HepG2 (cell line): ENCODE measurements around the gene AGTRAP. TPM values are rescaled to one million over a fixed set of nuclear protein-coding genes. Genes with fewer than 3 reads are reported as not detected.

ENCODE experiments used
- ATAC-seq: fragments of 200-7000 bp; cut with Tn5 transposase; 3 replicates; pipeline ENCODE4 v1.9.1; 2020; ENCODE audit warnings: mild to moderate bottlenecking, moderate library complexity
- BruUV-seq: library from RNA; stranded (reverse); fragments of 400-500 nt; replicated peaks from 2 replicates; lab custom pipeline; 2021; lab: Mats Ljungman, UMichigan
- CTCF ChIA-PET: fragments of 300-600 bp; formaldehyde crosslinking; extraction: SDS; loops from one replicate; lab custom pipeline; 2021; ENCODE audit warnings: low total read pairs, inconsistent platforms, low intra/inter-chr PET ratio; lab: Yijun Ruan, JAX
- POLR2A ChIA-PET: fragments of 350-600 bp; sonication (Branson Sonifier 250); formaldehyde crosslinking; loops from one replicate; lab custom pipeline; 2020; ENCODE audit warnings: antibody characterized with exemption, inconsistent platforms; lab: Yijun Ruan, JAX
- DNase-seq: peaks from one replicate; pipeline ENCODE4 v3.0.0-alpha.2; 2015; ENCODE audit warnings: low spot score
- FAIRE-seq: peaks from 3 replicates; lab custom pipeline; 2011; peaks lifted over from hg19 to GRCh38; lab: Jason Lieb, UNC
- H2AFZ ChIP-seq: one replicate; pipeline ENCODE4 v1.6.1; 2011; ENCODE audit warnings: low read length, inconsistent platforms
- H3K27ac ChIP-seq: fragments of 300-600 bp; 3 replicates; pipeline ENCODE4 v1.8.0; 2011; ENCODE audit warnings: mixed run types, mild to moderate bottlenecking, mixed read lengths, low read length, inconsistent platforms; ENCODE audit not compliant: insufficient read depth; ENCODE audit errors: extremely low read length
- H3K27me3 ChIP-seq, 2 experiments: fragments of 200-600 bp in 1 of 2; 2 replicates in 1 of 2; 3 replicates in 1 of 2; pipeline versions ENCODE4 v1.6.0 to v1.8.0; 2011; ENCODE audit warnings: low read length in 2 of 2, mild to moderate bottlenecking in 2 of 2, moderate library complexity in 2 of 2, inconsistent platforms in 1 of 2; ENCODE audit not compliant: insufficient read depth in 2 of 2, control insufficient read depth in 1 of 2
- H3K36me3 ChIP-seq, 2 experiments: fragments of 200-600 bp in 1 of 2; replicated peaks in 1 of 2; 2 replicates in 1 of 2; 3 replicates in 1 of 2; pipeline versions ENCODE4 v1.5.1 to v1.8.0; 2011; ENCODE audit warnings: low read length in 2 of 2, inconsistent platforms in 1 of 2; ENCODE audit not compliant: insufficient read depth in 2 of 2, control insufficient read depth in 1 of 2
- H3K4me1 ChIP-seq: 2 replicates; pipeline ENCODE4 v1.5.1; 2012; ENCODE audit warnings: low read length, inconsistent platforms; ENCODE audit not compliant: insufficient read depth
- H3K4me2 ChIP-seq: 2 replicates; pipeline ENCODE4 v1.6.0; 2011; ENCODE audit warnings: low read depth, low read length, inconsistent platforms
- H3K4me3 ChIP-seq, 3 experiments: fragments of 200-600 bp in 1 of 3; sonication (generic), shearing (Covaris generic) in 1 of 3; replicated peaks in 1 of 3; 2 replicates each; pipeline ENCODE4 v1.5.1; 2011 to 2016; ENCODE audit warnings: low read length in 3 of 3, inconsistent platforms in 2 of 3, low read depth in 2 of 3, mild to moderate bottlenecking in 2 of 3, control low read depth in 1 of 3, mixed read lengths in 1 of 3; ENCODE audit not compliant: insufficient read depth in 1 of 3
- H3K79me2 ChIP-seq: one replicate; pipeline ENCODE4 v1.6.1; 2011; ENCODE audit warnings: low read length, inconsistent platforms; ENCODE audit not compliant: insufficient read depth
- H3K9ac ChIP-seq: 2 replicates; pipeline ENCODE4 v1.6.0; 2011; ENCODE audit warnings: mild to moderate bottlenecking, low read depth, low read length, inconsistent platforms; ENCODE audit not compliant: insufficient read depth
- H3K9me3 ChIP-seq: 2 replicates; pipeline ENCODE4 v1.5.1; 2012; ENCODE audit warnings: mild to moderate bottlenecking, low read length
- H4K20me1 ChIP-seq: 2 replicates; pipeline ENCODE4 v1.6.0; 2011; ENCODE audit warnings: inconsistent platforms, mild to moderate bottlenecking, low read length, moderate library complexity; ENCODE audit not compliant: insufficient read depth
- FOXA3 ChIP-seq: IDR thresholded peaks from 2 replicates; pipeline ENCODE4 v1.6.1; 2016; ENCODE audit warnings: missing genetic modification reagents, missing compliant biosample characterization
- HCFC1 ChIP-seq: fragments of 150-350 bp; IDR thresholded peaks from 2 replicates; pipeline ENCODE4 v1.6.1; 2014; ENCODE audit warnings: low read depth, low read length
- KAT7 ChIP-seq: IDR thresholded peaks from 2 replicates; pipeline ENCODE4 v1.6.1; 2018; ENCODE audit warnings: borderline replicate concordance, missing compliant biosample characterization
- KDM5B ChIP-seq: sonication (generic); formaldehyde crosslinking; IDR thresholded peaks from 2 replicates; pipeline ENCODE4 v1.4.0; 2020; ENCODE audit warnings: missing genetic modification reagents, mild to moderate bottlenecking, borderline replicate concordance
- KLF9 ChIP-seq: IDR thresholded peaks from 2 replicates; pipeline ENCODE4 v1.6.1; 2016; ENCODE audit warnings: low read depth
- MAFF ChIP-seq: IDR thresholded peaks from 2 replicates; pipeline ENCODE4 v1.6.1; 2011; ENCODE audit warnings: low read depth, low read length, improper control_type of control experiment
- NFKB2 ChIP-seq: sonication (generic); formaldehyde crosslinking; IDR thresholded peaks from 2 replicates; pipeline ENCODE4 v1.4.0; 2020; ENCODE audit warnings: missing genetic modification reagents, borderline replicate concordance
- PCBP1 ChIP-seq: fragments of 200-400 bp; formaldehyde crosslinking; IDR thresholded peaks from 2 replicates; pipeline ENCODE4 v1.6.1; 2017; ENCODE audit warnings: mild to moderate bottlenecking, low read depth, low read length, borderline replicate concordance
- RBFOX2 ChIP-seq: fragments of 200-400 bp; formaldehyde crosslinking; IDR thresholded peaks from 2 replicates; pipeline ENCODE4 v1.6.1; 2017; ENCODE audit warnings: low read depth, mild to moderate bottlenecking, low read length
- SNRNP70 ChIP-seq: fragments of 200-400 bp; formaldehyde crosslinking; IDR thresholded peaks from 2 replicates; pipeline ENCODE4 v1.6.1; 2017; ENCODE audit warnings: mild to moderate bottlenecking, low read depth, low read length, moderate library complexity
- SYNCRIP ChIP-seq: fragments of 200-400 bp; formaldehyde crosslinking; IDR thresholded peaks from 2 replicates; pipeline ENCODE4 v1.6.1; 2018; ENCODE audit warnings: mild to moderate bottlenecking, low read depth, low read length; ENCODE audit not compliant: insufficient read depth
- U2AF2 ChIP-seq: fragments of 200-400 bp; formaldehyde crosslinking; IDR thresholded peaks from 2 replicates; pipeline ENCODE4 v1.6.1; 2017; ENCODE audit warnings: low read depth, mild to moderate bottlenecking, low read length
- ZFP36L2 ChIP-seq: sonication (generic); formaldehyde crosslinking; IDR thresholded peaks from 2 replicates; pipeline ENCODE4 v1.4.0; 2020; ENCODE audit warnings: missing genetic modification reagents
- ZKSCAN5 ChIP-seq: sonication (generic); formaldehyde crosslinking; IDR thresholded peaks from 2 replicates; pipeline ENCODE4 v1.5.1; 2020; ENCODE audit warnings: mild to moderate bottlenecking, missing genetic modification reagents
- ZMYM3 ChIP-seq: sonication (generic); formaldehyde crosslinking; IDR thresholded peaks from 2 replicates; pipeline ENCODE4 v1.5.1; 2020; ENCODE audit warnings: mild to moderate bottlenecking, missing genetic modification reagents
- ZNF292 ChIP-seq: sonication (generic); formaldehyde crosslinking; IDR thresholded peaks from 2 replicates; pipeline ENCODE4 v1.8.1; 2022; ENCODE audit warnings: mild to moderate bottlenecking, low read depth, missing genetic modification reagents, borderline replicate concordance
- ZNF331 ChIP-seq: sonication (generic); formaldehyde crosslinking; IDR thresholded peaks from 2 replicates; pipeline ENCODE4 v1.4.0; 2020; ENCODE audit warnings: missing genetic modification reagents
- ZNF383 ChIP-seq: sonication (generic); formaldehyde crosslinking; IDR thresholded peaks from 2 replicates; pipeline ENCODE4 v1.4.0; 2020; ENCODE audit warnings: missing genetic modification reagents, mild to moderate bottlenecking, borderline replicate concordance
- ZNF441 ChIP-seq: sonication (generic); formaldehyde crosslinking; IDR thresholded peaks from 2 replicates; pipeline ENCODE4 v1.7.0; 2021; ENCODE audit warnings: missing genetic modification reagents, borderline replicate concordance
- ZNF496 ChIP-seq: sonication (generic); formaldehyde crosslinking; IDR thresholded peaks from 2 replicates; pipeline ENCODE4 v1.8.1; 2023; ENCODE audit warnings: mild to moderate bottlenecking, moderate library complexity, missing genetic modification reagents; ENCODE audit not compliant: insufficient replicate concordance
- ZNF747 ChIP-seq: sonication (generic); formaldehyde crosslinking; IDR thresholded peaks from 2 replicates; pipeline ENCODE4 v1.8.1; 2023; ENCODE audit warnings: missing genetic modification reagents, mild to moderate bottlenecking, borderline replicate concordance
- WGBS: methylation state at CpG from one replicate; pipeline ENCODE4 v1.1.6; 2017; ENCODE audit warnings: low lambda C conversion rate; 5-methylcytosine and 5-hydroxymethylcytosine counted together
- in situ Hi-C: cut with HindIII; loops from 2 replicates; pipeline ENCODE4 v1.10.0; 2017; ENCODE audit warnings: low pct_unique_long_range_greater_than_20kb; ENCODE audit not compliant: extremely low pct_ligation_motif_present
- intact Hi-C: fragments of 100-400 bp; cut with micrococcal nuclease; formaldehyde crosslinking; loops from one replicate; pipeline ENCODE4 v1.10.0; 2022; ENCODE audit not compliant: unreplicated experiment
- polyA plus RNA-seq, 8 experiments: library from polyadenylated mRNA; depleted of rRNA in 3 of 8; stranded (reverse) in 7 of 8; unstranded in 1 of 8; fragments of >200 nt; fragmentation: Illumina TruSeq in 4 of 8; extraction: Trizol in 4 of 8; gene quantifications; 2 replicates each; pipeline versions ENCODE4 v1.2.1 to v1.2.3, GENCODE V29; 2011 to 2016; ENCODE audit warnings: low read depth in 4 of 8, missing spikeins in 1 of 8, mixed read lengths in 1 of 8; ENCODE audit not compliant: insufficient read depth in 1 of 8
- total RNA-seq, 5 experiments: library from RNA; depleted of rRNA; stranded (reverse); fragments of >200 nt; fragmentation: Illumina TruSeq; extraction: Trizol; gene quantifications; 2 replicates each; pipeline ENCODE4 v1.2.3, GENCODE V29; 2016; ENCODE audit warnings: low read depth in 1 of 5

Gene AGTRAP
- total and polyA plus RNA-seq, 2 of the 13 experiments (the other 11 are each of a cell fraction or from before 2014, with no cell fraction given), result 28.3 to 32.0 TPM

- WGBS, result 38% methylated on average over 4 of the region's 21 CpGs
- Histone ChIP-seq H4K20me1 (no peaks in the 10 kb centered on the region), H3K36me3 (no peaks in the 10 kb centered on the region), H3K9me3 (no peaks in the 10 kb centered on the region), H3K9ac (no peak overlapping the region), H2AFZ (no peak overlapping the region), H3K79me2 (no peaks in the 10 kb centered on the region), H3K27ac (no peak overlapping the region), H3K4me1 (peaks cover 40% of the 10 kb centered on the region), H3K4me3 (peak overlapping the region in 2 of 3 experiments; percentile 29 to 63; a peak in 4 of 6 replicates), H3K27me3 (peaks cover 1 to 8% of the 10 kb centered on the region in 2 experiments; a peak in 3 of 5 replicates), H3K4me2 (peak overlapping the region; percentile 68)
- intact Hi-C loops (no loop called here), in situ Hi-C loops (no loop called here)
- ATAC-seq (peak; percentile 59), FAIRE-seq (no peak), DNase-seq (no peak)
- CTCF ChIA-PET, result interaction anchor here (0.6 to 1.5 kb wide), 2 partner anchors 22 to 800 kb away, joined by 3 to 4 read pairs; partner anchors contain the start of gene C1orf167
- POLR2A ChIA-PET, result interaction anchor here (0.6 to 1.5 kb wide), 5 partner anchors 10 to 125 kb away, joined by 3 to 5 read pairs (median 3); partner anchors contain the start of genes CLCN6 and MTHFR
- BruUV-seq, result no TSS peak
- TF ChIP-seq ZNF331 (CRISPR knock-in tag) (no peak), RBFOX2 (no peak), KAT7 (CRISPR knock-in tag) (no peak), ZNF747 (0 out of 2 replicates have a peak, but pooled peaks have one; percentile 39), ZNF496 (CRISPR knock-in tag) (no peak), ZNF383 (0 out of 2 replicates have a peak, but pooled peaks have one; percentile 49), NFKB2 (no peak), SNRNP70 (no peak), ZMYM3 (CRISPR knock-in tag) (no peak), SYNCRIP (no peak), ZKSCAN5 (no peak), ZNF292 (CRISPR knock-in tag) (0 out of 2 replicates have a peak, but pooled peaks have one; percentile 11), ZFP36L2 (CRISPR knock-in tag) (no peak), U2AF2 (no peak), ZNF441 (no peak), KDM5B (CRISPR knock-in tag) (0 out of 2 replicates have a peak, but pooled peaks have one; percentile 9), FOXA3 (CRISPR knock-in tag) (no peak), HCFC1 (no peak), KLF9 (CRISPR knock-in tag) (no peak), PCBP1 (0 out of 2 replicates have a peak, but pooled peaks have one; percentile 3), MAFF (no peak)
Observed at GRCh38 chr1:11784256-11784992, 48.5 kb downstream of the AGTRAP start.
